OCI-LY1 (cell line): ENCODE results near the gene KRTAP5-4.

ENCODE experiments used
- H2AFZ ChIP-seq: fragments of 200-600 bp; sonication (generic), shearing (Covaris generic); 2 replicates; pipeline ENCODE4 v1.6.0; 2014; ENCODE audit warnings: antibody characterized with exemption, mild to moderate bottlenecking, low read length
- H3F3A ChIP-seq: fragments of 200-600 bp; sonication (generic), shearing (Covaris generic); 2 replicates; pipeline ENCODE4 v1.6.0; 2014; ENCODE audit warnings: mild to moderate bottlenecking, antibody characterized with exemption, low read length, moderate library complexity; ENCODE audit not compliant: insufficient read depth
- H3K27ac ChIP-seq: fragments of 200-600 bp; sonication (generic); 2 replicates; pipeline ENCODE4 v1.5.1; 2014; ENCODE audit warnings: low read length, mixed run types, mild to moderate bottlenecking, low read depth; ENCODE audit not compliant: poor library complexity, severe bottlenecking
- H3K27me3 ChIP-seq: fragments of 200-600 bp; sonication (generic); 2 replicates; pipeline ENCODE4 v1.6.0; 2014; ENCODE audit warnings: antibody characterized with exemption, mild to moderate bottlenecking, low read length, moderate library complexity; ENCODE audit not compliant: insufficient read depth
- H3K36me3 ChIP-seq: fragments of 200-600 bp; sonication (generic); 2 replicates; pipeline ENCODE4 v1.6.1; 2014; ENCODE audit warnings: mild to moderate bottlenecking, antibody characterized with exemption, low read length, moderate library complexity, mixed read lengths; ENCODE audit not compliant: insufficient read depth
- H3K4me1 ChIP-seq: fragments of 200-600 bp; sonication (generic); 2 replicates; pipeline ENCODE4 v1.5.1; 2014; ENCODE audit warnings: mild to moderate bottlenecking, low read length, moderate library complexity; ENCODE audit not compliant: insufficient read depth, severe bottlenecking
- H3K4me2 ChIP-seq: fragments of 200-600 bp; sonication (generic), shearing (Covaris generic); 2 replicates; pipeline ENCODE4 v1.6.1; 2014; ENCODE audit warnings: low read length
- H3K4me3 ChIP-seq: fragments of 200-600 bp; sonication (generic); 2 replicates; pipeline ENCODE4 v1.5.1; 2014; ENCODE audit warnings: low read length, low read depth, mild to moderate bottlenecking, mixed read lengths; ENCODE audit not compliant: poor library complexity, severe bottlenecking
- H3K79me2 ChIP-seq: fragments of 200-600 bp; shearing (Covaris generic); 2 replicates; pipeline ENCODE4 v1.6.1; 2016; ENCODE audit warnings: mixed run types, low read length, mixed read lengths; ENCODE audit not compliant: insufficient read depth
- H3K9ac ChIP-seq: fragments of 200-600 bp; sonication (generic), shearing (Covaris generic); 2 replicates; pipeline ENCODE4 v1.6.1; 2014; ENCODE audit warnings: mild to moderate bottlenecking, low read length, mixed read lengths
- H3K9me2 ChIP-seq: fragments of 200-600 bp; sonication (generic), shearing (Covaris generic); 2 replicates; pipeline ENCODE4 v1.6.1; 2014; ENCODE audit warnings: low read depth, mild to moderate bottlenecking, low read length, mixed read lengths
- H3K9me3 ChIP-seq: fragments of 200-600 bp; shearing (Covaris generic); 2 replicates; pipeline ENCODE4 v1.6.1; 2014; ENCODE audit warnings: low read length, mixed read lengths
- H4K20me1 ChIP-seq: fragments of 200-600 bp; sonication (generic), shearing (Covaris generic); 2 replicates; pipeline ENCODE4 v1.6.0; 2016; ENCODE audit warnings: mild to moderate bottlenecking, low read length; ENCODE audit not compliant: insufficient read depth
- CTCF ChIP-seq: fragments of 200-600 bp; sonication (generic), shearing (Covaris generic); IDR thresholded peaks from 2 replicates; pipeline ENCODE4 v1.5.1; 2017; ENCODE audit warnings: mild to moderate bottlenecking, antibody characterized with exemption, low read length, moderate library complexity, mixed read lengths
- EZH2 ChIP-seq: fragments of 200-600 bp; sonication (generic), shearing (Covaris generic); IDR thresholded peaks from 2 replicates; pipeline ENCODE4 v1.8.0; 2017; ENCODE audit warnings: borderline replicate concordance, mixed run types, mild to moderate bottlenecking, antibody characterized with exemption, low read length, moderate library complexity, mixed read lengths

Gene KRTAP5-4

DNA sequence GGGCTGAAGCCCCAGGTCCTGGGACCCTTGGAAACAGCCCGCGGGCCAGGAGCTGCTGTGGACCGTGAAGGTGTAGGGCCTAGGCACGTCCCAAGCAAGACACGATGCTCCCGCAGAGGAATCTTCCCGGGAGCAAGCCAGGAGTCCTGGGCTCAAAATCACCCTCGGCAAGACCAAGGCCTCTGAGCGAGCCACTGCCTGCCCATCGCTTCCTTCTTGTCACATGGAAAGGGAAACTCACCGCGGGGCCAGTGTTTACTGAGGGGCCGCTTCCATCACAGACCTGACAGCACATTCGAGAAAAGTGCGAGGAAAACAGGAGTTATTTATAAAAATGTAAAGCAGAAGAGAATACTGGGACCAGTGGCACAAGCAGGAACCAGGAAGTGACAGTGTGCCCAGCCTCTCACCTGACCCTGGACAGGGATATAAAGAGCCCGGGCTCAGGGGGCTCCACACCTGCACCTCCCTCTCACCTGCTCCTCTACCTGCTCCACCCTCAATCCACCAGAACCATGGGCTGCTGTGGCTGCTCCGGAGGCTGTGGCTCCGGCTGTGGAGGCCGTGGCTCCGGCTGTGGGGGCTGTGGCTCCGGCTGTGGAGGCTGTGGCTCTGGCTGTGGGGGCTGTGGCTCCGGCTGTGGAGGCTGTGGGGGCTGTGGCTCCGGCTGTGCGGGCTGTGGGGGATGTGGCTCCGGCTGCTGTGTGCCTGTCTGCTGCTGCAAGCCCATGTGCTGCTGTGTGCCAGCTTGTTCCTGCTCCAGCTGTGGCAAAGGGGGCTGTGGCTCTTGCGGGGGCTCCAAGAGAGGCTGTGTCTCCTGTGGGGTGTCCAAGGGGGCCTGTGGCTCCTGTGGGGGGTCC is 7.6 kb upstream of the KRTAP5-4 start, which contains the start of gene KRTAP5-5:
Gene KRTAP5-5 (plus strand): TSS at position 450 of the 860 bp plus-strand sequence. CDS start 66 bp downstream, at position 516.
- no peaks in the 10 kb centered on the region for H4K20me1 ChIP-seq
- H3K4me1 ChIP-seq: no peaks in the 10 kb centered on the region
- no peaks in the 10 kb centered on the region for H3K79me2 ChIP-seq
- H3K4me3 ChIP-seq: no peak within 1 kb of the TSS
- H3K9ac ChIP-seq: no peak within 1 kb of the TSS
- no peak within 1 kb of the TSS for H3K4me2 ChIP-seq
- H3K36me3 ChIP-seq: no peaks in the 10 kb centered on the region
- H3K27me3 ChIP-seq: peaks cover 3% of the 10 kb centered on the region; the same call in 1 of the 2 replicates
- no peak within 1 kb of the TSS for H3K27ac ChIP-seq
- TF ChIP-seq EZH2: no peak
- no peak for TF ChIP-seq CTCF
- no peaks in the 10 kb centered on the region for H3K9me3 ChIP-seq
- H2AFZ ChIP-seq: no peak within 1 kb of the TSS
- no peaks in the 10 kb centered on the region for H3K9me2 ChIP-seq
- no peaks in the 10 kb centered on the region for H3F3A ChIP-seq

DNA sequence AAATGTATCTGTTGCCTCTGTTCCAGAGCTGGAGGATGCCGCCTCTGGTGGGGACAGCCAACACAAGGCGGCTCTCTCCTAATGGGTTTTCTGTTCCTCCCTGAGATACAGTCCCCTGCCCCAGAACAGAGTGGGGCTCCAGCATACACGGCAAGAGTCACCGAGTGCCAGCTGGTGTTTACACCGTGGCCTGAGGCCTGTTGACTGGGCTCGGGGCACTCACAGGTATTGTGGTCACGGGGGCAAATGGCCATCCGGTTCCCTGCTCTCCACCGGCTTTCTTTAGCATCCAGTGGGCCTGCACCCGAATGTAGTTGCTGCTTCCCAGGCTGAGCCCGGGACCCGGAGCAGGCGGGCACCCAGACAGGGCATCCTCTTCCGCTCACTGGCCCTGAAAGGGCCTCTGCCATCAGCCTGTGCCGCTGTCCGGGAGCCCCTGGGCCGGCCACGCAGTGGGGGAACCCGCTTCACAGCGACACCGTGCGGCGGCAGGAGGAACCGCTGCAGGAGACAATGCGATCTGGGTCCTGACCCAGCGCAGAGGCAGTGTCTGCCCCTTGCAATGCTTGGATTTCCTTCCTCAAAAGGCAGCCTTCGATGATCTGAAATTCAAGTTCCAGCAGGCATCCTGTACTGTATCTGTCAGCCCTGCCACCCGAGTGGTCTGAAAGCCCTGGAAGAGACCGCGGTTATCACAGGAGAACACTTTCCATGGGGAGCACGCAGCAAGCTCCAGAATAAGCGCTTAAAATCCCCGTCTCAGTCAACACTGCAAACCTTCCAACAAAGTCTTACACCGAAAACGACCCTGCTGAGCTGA is 6.8 kb upstream of the KRTAP5-4 start:
- H3K4me1 ChIP-seq: no peaks in the 10 kb centered on the region
- no peaks in the 10 kb centered on the region for H4K20me1 ChIP-seq
- H3K4me2 ChIP-seq: no peak overlapping the region
- H3K27me3 ChIP-seq: peaks cover 3% of the 10 kb centered on the region; the same call in 1 of the 2 replicates
- H3K9me2 ChIP-seq: no peaks in the 10 kb centered on the region
- no peak overlapping the region for H3K4me3 ChIP-seq
- H3K9ac ChIP-seq: no peak overlapping the region
- H3K79me2 ChIP-seq: no peaks in the 10 kb centered on the region
- TF ChIP-seq CTCF (peak; percentile 93), EZH2 (no peak)
- H2AFZ ChIP-seq: no peak overlapping the region
- H3K36me3 ChIP-seq: no peaks in the 10 kb centered on the region
- no peaks in the 10 kb centered on the region for H3K9me3 ChIP-seq
- no peak overlapping the region for H3K27ac ChIP-seq
- H3F3A ChIP-seq: no peaks in the 10 kb centered on the region

- no peaks in the 10 kb centered on the region for H3F3A ChIP-seq
- H3K4me1 ChIP-seq: no peaks in the 10 kb centered on the region
- H3K9me2 ChIP-seq: no peaks in the 10 kb centered on the region
- 0 out of 2 replicates have a peak, but pooled peaks cover under 1% of the 10 kb centered on the region for H3K27me3 ChIP-seq
- no peak overlapping the region for H3K4me3 ChIP-seq
- H3K9ac ChIP-seq: no peak overlapping the region
- H4K20me1 ChIP-seq: no peaks in the 10 kb centered on the region
- no peak overlapping the region for H3K4me2 ChIP-seq
- H2AFZ ChIP-seq: no peak overlapping the region
- no peaks in the 10 kb centered on the region for H3K9me3 ChIP-seq
- no peaks in the 10 kb centered on the region for H3K36me3 ChIP-seq
- no peak overlapping the region for H3K27ac ChIP-seq
- H3K79me2 ChIP-seq: no peaks in the 10 kb centered on the region
- no peak for TF ChIP-seq EZH2
Observed at GRCh38 chr11:1625541-1625940, 3.6 kb upstream of the KRTAP5-4 start.
